Measurements from ENCODE around the gene NAALADL1.

NAALADL1 gene

DNA sequence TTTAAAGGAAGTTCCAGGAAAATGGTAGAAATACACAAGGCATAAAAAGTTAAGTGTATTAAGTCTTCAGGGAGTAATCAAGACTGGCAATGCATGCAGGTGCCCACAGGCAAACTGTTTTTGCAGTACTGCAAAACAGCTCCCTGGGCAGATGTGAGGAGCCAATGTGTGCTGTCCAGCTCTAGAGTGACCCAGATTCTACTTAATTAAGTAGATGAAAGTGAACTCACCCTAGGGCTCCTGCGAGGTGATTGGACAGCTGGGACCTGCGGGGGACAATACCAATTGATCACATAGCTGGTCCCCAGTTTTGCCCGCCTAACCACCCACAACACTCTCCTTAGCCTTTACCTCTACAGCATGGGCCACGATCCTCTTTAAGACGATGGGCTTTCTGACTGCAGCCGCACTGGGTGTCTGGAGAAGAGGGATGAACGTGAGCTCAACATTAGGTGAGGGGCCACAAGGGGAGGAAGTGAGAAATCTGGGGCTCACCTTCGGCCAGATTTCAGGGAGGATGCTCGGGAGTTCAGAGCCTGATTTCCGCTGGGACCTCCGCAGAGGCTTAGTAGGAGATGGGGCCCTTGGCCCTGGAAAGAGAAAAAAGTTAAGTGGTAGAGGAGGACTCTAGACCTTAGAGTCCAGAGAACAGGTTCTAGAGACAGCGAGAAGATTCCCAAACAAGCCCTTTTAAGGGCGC lies 24.9 kb upstream of the NAALADL1 start:
- no peak for DNase-seq (ENCODE audit: low spot score)

DNA sequence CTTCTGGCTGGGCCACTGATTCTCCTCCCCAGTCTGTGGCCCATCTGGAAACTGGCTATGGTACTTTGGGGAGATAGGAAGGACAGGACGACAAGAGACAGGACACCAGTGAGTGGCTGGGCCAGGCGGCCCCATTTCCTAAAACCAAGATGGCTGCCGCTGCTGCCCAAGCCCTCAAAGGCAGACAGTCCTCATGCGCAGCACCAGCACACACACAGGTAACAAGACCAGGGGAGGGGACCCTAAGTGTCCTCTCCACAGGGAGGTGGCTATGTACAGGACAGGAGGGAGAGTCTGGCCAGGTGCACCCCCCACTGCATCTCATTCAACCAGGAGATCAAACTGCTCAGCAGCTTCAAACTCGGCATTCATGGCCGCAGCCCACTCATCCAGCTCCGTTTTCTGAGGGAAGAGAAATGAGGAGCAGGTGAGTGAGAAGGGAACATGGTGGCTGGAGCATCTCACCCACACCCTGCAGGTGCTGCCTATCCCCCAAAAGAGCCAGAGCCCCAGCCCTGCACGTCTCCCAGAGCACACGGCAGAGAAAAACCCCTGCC lies 20.5 kb upstream of the NAALADL1 start:
- no peak for DNase-seq (ENCODE audit: low spot score)

DNA sequence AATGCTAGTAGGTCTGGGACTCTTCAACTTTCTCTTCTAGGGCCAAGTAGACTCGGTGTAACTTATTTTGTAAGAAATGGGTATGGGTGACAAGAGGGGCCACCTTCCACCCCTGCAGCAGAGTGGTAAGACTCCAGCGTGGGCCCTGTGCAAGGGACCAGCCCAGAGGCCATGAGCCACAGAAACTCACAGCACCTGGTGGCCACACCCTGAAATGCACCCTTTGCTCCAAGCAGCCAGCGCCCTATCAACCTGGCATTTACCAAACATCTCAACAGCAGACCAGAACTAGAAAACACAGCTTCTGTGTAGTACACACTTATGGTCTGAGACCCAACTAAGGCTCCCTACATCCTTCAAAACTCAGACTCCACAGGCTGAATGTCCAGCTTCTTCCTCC lies 19.8 kb upstream of the NAALADL1 start:
- peak; percentile 51 for DNase-seq (ENCODE audit: low spot score)

DNA sequence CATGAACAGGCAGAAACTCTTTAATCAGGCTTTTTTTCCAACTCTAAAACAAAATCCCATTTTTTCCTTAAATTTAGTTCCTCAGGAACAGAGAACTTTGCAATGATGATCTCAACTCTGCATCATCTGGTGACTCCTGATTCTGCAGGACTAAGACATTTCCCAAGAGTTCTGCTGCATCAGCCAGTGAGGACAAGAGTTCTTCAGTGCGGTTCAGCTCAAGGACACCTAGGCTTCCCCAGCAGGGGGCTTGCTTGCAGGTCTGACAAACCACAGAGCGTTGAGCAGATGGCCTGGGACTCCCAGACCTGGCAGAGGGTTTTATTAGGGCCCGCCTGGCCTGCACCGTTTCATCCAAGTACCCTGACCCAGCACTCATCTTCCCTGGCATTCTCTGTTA lies 19.1 kb upstream of the NAALADL1 start:
- no peak for DNase-seq (ENCODE audit: low spot score)

DNA sequence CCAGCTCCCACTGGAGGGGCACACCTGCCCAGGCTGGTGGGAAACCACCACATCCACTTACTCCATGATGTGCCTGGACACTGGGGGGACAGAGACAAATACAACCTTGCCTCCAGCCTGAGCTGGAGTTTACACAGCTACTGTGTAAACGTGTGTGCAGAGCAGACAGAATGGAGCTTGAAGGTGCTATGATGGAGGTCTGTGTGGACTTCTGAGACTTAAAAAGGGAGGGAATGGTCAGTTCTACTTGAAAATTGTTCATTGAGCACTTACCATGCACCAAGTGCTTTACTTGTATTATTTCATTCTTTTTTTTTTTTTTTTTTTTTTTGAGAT lies 14.2 kb upstream of the NAALADL1 start:
- no peak for DNase-seq (ENCODE audit: low spot score)

DNA sequence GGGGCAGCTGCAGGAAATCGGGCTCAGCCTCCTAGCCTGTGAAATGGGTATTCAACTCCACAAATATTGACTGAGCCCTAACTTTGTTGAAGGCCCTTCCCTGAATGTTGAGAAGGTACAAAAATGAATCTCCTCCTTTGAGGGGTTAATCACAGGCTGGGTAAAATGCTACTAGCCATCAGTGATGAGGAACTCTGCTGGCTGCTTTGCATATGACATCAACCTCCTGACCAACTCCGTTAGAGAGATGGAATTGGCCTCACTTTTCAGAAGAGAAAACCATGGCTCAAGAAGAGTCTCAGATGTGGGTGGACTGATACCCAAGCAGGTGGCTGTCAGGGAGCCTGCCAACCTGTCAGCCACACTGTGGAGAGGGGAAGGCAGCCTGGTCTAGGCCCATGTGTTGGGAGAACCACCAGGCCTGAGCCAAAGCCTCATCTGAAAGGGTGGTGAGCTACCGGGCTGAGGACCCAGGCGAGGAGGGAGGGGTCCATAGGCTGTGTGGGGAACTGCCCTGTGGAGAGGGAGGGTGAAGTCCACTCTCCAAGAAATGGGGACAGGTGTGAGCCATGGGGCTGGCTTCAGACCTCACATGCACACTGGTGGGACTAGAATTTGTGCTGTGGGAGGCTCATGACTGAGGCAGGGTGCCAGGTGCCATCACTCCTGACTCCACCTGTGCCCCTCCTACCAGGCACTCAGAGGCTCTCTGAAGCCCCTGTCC lies 13.7 kb upstream of the NAALADL1 start:
- no peak for DNase-seq (ENCODE audit: low spot score)

DNA sequence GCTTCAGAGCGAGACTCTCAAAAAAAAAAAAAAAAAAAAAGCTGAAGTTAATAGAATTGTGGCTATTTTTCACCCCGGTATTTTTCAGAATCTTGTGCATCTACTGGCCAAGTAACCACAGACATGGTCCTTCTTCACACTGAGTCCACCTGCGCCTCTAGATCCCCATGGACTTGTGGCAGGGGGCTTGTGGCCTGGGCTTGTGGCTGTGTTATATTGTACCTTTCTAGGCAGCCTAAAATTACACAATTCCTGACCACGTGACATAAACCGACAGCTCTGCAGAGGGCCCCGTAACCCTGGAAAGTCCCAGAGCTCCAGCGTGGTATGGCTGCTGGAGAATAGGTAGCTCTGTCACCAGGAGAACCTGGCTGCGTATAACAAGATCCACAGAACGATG lies 10.9 kb upstream of the NAALADL1 start:
- no peak for DNase-seq (ENCODE audit: low spot score)

DNA sequence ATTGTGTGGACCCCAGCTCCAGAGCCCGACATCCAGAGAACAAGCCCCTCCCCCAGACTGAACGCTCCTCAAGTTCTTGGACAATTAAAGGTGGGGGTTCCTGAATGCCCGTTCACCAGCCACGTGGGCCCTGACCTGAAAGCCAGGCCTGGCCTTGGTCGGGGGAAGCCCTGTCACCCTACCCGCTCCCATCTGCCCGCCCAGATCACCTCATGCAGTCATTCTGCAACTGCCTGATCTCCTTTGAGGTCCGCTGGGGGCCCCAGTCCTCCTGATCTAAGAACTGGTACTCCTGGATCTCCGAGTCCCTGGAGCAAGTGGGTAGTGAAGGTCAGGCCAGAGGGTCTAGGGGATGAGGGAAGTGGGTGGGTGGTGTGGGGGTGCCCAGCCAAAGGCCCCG lies 9.1 kb upstream of the NAALADL1 start:
- DNase-seq (ENCODE audit: low spot score) = no peak

DNA sequence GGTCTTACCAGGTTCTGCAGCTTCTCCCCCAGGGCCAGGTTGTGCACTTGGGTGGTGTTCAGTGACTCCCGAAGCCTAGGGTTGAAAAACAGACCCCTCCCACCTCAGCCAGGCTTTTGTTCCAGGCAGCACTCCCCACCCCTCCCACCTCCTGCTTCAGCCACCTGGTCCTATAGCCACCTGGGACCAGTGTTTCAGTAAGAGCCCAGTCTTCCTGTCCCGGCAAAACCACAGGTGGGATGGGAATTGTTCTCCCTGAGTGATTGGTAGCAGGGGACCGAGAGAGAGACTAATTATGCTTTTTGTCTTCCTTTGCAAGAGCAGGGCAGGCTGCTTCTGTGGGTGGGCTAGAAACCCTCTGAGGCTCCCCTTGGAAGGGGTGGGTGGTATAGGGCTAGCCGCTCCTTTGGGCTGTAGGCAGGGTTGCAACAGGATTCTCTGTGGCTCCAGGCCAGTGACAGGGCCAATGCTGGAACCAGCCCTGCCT lies 8.5 kb upstream of the NAALADL1 start:
- DNase-seq (ENCODE audit: low spot score) = no peak

DNA sequence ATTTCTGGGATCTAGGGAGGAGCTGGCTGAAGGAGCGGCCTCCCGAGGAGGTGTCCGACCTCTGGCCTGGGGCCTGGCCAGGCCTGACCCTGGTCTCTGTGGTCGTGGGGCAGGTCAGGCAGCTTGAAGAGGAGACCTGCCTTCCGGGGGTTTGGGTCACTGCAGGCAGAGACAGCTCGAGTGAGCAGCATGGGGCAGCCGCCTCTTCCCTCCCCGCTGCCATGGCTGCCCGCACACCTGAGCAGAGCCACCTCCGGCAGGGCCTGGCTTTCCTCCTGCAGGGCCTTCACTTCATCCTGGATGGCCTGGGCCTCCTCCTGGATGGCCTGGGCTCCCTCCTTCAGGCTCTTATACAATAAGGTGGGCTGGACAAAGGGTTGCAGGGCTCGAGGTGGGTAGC lies 8.0 kb upstream of the NAALADL1 start:
- DNase-seq (ENCODE audit: low spot score) = no peak

DNA sequence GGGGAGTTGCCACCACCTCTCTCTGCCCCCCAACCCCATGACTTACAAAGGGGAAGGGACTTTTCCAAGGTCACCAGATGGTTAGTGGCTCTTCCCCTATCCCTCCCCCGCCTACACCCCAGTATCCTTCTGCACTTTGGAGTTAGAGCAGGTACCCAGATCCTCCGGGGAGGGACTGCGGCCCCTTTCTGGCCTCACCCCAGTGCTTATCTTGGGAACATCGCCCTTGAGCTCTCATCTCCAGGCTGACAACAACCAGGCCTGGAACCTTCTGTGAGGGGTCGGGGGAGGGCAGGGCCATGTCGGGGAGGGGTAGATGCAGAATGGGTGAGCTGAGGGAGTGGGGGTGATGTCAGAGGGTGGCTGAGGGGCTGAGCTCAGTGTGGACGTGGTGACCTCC lies 7.5 kb upstream of the NAALADL1 start:
- DNase-seq (ENCODE audit: low spot score) = no peak

DNA sequence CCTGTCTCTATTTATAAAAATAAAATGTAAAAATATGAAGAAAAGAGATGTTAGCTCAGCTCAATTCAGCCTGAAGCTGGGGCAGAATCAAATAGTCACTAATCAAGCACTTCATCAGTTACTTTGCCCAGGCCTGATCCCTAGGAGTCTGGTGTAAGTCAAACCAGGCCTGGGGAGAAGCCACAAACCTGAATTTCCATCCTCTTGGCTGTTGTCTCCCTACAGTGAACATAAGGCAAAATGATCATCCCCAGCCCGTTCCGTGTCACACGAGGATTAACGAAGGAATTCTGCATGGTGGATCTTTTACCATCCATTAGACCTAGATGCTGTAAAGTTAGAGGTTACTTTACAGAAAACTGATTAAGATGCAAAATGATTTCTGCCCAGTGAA lies 6.5 kb upstream of the NAALADL1 start:
- no peak for DNase-seq (ENCODE audit: low spot score)

DNA sequence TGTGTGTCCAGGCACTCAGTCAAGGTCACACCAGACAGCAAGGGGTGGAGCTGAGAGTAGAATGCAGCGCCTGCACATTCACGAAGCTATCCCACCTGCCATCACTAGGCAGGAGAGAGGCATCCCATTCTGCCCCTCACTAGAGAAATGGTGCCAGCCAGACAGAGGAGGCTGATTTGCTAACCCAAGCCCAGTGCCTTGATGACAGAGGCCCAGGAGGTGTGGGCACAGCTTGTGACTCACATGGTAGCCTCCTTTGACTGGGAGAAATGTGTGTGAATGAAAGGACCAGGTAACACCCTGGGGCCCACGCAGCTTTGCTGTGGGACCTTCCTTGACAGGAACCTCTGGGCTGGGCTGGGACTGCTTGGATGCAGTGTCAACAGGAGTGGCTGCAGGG lies 5.2 kb upstream of the NAALADL1 start:
- DNase-seq (ENCODE audit: low spot score) = no peak

DNA sequence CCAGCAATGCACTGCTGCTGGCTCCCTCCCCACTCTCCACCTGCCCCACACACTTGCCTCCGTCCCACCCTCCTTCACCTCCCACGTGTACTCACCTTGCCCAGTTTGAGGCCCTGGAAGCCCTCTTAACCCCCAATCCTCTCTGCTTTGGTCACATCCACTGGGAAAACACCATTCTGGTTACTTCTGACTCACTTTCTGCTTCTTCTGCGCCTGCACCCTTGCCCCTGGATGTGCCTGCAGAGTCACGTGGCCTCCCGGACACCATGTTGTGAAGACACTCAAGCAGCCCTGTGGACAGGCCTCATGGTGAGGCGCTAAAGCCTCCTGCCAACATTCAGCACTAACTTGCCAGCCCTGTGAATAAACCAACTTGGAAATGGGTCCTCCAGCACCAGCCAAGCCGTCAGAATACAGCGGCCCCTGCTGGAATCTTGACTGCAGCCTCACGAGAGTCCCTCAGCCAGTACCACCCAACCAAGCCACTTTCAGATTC lies 2.6 kb upstream of the NAALADL1 start:
- no peak for DNase-seq (ENCODE audit: low spot score)

DNA sequence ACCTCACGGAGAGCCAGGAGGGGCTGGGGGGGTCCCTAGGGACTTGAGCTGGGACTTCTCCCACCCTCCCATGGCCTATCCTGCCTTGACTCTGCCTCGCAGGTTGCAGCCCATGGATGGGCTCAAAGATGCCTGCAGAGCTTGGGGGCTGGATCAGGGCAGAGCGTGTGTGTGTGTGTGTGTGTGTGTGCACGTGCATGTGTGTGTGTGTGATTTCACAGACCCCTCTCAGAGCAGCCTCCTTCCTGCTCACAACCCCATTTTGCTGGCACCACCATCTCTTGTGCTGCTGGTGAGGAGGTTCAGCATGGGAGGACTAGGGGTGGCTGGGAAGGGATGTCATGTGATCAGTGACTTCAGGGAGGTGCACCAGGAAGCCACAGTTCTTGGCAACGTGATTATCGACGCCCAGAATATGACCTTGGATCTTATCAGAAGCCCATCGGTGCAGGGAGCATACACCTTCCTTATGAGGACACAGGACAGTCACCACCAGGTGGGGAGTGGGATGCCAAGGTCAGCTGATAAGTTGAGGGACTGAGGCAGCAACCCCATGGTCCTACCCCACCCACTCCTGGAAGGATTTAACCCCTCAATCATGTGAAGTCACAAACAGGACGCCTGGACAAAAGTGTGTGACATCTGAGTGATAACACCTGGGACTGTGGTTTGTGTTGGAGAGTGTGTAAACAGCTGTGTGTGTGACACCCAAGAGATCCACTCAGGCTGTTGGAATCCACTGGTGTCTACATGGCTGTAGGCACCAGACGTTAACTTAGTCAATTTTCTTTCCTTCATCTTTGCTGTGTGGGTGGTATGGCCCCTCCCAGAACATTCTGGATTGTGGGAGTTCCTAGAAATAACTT lies 1.8 kb upstream of the NAALADL1 start:
- DNase-seq (ENCODE audit: low spot score) = no peak

DNA sequence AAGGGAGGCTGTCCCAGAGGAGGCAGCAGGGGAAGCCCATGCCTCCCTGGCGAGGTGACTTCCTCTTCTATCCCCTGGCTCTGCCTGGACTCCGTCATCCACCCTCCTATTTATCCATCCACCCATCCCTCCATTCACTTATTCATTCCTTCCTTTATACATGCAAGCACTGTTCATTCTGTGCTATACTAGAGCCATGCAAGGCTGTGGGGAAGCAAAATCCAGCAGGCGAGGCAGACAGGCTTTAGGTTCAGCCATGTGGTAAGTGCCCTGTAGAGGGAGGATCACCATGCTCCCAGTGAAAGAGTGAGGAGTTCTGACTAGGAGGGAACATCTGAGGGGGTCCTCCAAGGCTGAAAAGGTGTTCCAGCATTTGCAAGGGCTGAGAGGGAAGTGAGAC lies 1.2 kb upstream of the NAALADL1 start:
- DNase-seq (ENCODE audit: low spot score) = no peak

DNA sequence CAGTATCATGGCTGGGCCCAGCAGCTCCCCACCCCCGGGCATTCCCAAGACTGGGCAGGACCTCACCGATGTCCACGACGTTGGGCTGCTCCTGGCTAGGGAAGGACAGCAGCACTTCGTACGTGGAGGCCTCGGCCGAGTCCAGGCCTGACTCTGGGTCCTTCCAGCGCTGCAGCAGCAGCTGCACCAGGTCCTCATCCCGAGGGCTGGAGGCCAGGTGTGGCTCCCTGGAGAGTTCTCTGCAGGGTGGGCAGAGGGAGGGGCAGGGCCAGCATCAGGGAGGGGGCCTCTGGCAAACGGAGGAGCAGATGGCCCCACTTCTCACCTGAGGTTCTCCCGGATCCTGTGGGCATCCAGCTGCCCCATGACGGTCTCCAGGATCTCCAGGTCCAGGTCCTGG lies 341 bp downstream of the NAALADL1 start:
- DNase-seq (ENCODE audit: low spot score) = no peak

DNA sequence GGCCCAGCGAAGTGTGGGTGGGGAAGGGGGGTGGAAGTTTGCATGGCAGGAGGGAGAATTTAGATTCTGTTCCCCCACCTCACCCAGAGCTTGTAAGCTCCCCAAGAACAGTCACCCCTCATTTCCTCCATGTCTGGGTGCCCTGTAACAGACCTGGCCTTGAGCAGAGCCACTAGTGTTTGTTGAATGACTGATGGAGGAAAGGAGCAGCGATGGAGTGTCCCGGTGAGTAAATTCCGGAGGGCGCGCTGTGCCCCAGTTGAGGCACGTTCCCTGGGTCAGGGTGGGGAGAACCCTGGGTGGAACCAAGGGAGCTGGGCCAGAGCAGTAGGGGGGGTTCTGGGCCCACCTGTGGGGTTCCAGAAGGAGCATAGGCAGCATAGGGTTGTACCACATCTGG lies 827 bp downstream of the NAALADL1 start:
- DNase-seq (ENCODE audit: low spot score) = no peak

DNA sequence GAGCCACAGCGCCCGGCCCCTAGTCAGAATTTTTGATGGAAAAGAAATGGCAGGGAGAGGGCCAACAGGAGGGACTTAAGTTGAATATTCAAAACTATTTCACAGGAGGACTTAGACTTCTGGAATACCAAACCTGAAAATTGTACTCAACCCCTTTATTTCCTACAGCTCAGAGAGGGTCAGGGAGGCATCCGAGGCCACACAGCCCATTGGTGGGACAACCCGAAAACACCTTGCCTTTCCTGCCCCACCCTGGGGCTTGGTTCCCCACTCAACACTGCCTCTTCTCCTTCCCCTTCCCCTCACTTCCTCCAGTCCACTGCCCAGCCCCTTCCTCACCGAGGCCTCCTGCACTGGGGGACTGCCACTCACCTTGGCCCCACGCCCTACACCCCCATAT lies 1.4 kb downstream of the NAALADL1 start:
- DNase-seq (ENCODE audit: low spot score) = no peak

DNA sequence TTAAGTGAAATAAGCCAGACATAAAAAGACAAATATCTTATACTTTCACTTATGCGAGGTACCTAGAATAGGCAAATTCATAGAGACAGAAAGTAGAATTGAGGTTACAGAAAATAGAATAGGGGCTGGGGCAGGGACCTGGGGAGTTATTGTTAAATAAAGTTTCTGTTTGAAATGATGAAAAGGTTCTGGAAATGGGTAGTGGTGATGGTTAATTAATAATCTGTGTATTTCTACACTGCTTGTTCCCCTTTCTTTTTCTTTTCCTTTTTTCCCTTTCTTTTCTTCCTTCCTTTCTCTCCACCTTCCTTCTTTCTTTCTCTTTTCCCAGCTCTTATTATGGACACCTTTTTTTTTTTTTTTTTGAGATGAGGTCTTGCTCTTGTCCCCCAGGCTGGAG lies 2.8 kb downstream of the NAALADL1 start:
- DNase-seq (ENCODE audit: low spot score) = no peak

DNA sequence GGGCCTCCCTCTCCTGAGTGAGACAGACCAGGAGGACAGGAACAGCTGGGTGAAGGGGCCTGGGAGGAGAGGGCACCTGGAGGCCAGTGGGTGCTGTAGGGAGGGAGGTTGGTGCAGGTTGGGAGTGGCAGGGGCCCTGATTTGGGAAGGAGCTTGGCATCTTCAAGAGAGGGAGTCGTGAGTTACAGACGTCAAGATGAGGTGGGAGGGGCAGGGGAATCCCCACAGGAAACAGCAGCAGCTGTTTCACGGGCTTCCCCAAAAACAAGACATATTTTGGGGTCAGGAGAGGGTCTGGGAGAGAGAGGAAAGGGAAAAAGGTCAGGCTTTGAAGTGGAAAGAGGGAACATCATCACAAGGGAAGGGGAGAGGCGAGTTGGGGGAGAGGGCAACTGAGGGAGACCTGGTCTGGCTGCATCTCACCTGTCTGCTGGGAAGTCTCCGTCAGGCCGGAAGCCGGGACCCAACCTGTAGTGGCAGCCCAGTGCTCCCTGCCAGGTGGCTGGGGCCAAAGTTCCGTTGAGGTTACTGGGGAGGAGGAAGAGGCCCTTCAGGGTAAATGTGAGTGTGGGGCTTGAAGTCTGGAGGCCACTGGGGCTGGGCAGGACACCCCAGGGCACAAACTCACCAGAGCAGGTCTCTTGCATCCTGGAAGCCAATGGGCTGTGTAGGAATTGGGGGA lies 4.4 kb downstream of the NAALADL1 start:
- DNase-seq (ENCODE audit: low spot score) = no peak

DNA sequence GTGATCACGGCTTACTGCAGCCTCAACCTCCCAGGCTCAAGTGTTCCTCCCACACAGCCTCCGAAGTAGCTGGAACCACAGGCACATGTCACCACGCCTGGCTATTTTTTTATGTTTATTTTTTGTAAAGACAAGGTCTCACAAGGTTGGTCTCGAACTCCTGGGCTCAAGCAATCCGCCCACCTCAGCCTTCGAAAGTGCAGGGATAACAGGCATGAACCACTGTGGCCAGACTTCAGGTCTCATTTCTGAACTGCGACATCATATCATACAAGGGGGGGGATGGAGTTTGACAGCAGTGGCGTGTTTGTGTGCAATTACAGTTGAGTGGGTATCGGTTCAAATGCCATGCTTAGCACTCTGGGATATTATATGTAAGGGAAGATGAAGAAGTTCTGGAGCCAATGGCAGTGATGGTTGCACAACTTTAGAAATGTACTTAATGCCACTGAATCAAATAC lies 6.9 kb downstream of the NAALADL1 start:
- no peak for DNase-seq (ENCODE audit: low spot score)

All from AG08395 (cell line).